ENCODE data around the gene BATF3.

GRCh38 chr1:212675675-212676074, 24.0 kb downstream of the BATF3 start:
- TF ChIP-seq CTCF (IDR thresholded peaks at IDR 0.05; ENCODE audit: borderline replicate concordance, extremely low read depth, low read length, poor library complexity, severe bottlenecking): no peak
- no peak for TF ChIP-seq EZH2 (IDR thresholded peaks at IDR 0.05; ENCODE audit: borderline replicate concordance, low read depth, low read length, severe bottlenecking)

Measured in DND-41 (cell line).